GM04504 (cell line): Measurements from ENCODE around the gene MGA.

ENCODE experiments used
- DNase-seq: peaks from one replicate; pipeline ENCODE4 v3.0.0-alpha.2; 2012; ENCODE audit warnings: low read depth

MGA gene

DNA sequence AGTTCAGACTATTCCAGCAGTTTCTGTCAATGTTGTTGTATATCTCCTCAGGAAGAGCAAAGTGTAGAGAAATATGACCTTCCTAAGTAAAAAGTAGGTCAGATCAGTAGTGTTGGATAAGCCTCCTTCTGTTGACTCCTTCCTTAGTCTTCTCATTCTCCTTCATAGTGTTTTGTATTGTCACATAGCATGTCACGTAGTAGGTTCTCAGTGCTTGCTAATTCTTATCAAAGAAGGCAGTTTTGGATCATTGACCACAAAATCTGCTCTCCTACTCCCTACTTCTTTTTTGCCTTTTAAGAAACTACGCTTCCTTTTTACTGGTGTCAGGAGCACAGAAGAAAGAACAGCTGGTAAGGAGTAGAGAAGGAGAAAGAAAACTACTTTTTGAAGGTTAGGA is 1.0 kb upstream of the MGA start:
- no peak for DNase-seq

DNA sequence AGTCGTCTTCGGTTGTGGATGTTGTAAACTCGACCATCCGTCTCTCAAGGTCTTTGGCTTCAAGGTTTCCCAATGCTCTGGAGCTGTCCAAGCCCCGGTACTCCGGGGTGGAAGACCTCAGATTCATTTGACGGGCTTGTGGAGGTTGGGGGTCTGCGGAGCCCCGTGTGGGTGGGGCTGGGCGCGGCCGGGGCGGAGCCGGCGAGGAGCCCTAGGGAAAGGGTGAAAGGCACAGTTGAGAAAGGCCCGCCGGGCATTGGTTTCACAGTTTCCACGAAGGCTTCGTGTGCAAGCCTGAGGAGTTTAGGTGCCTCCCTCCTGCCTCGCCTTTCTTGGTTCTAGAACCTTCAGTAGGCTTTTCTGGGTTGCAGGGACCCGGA is 360 bp upstream of the MGA start:
- DNase-seq: no peak

DNA sequence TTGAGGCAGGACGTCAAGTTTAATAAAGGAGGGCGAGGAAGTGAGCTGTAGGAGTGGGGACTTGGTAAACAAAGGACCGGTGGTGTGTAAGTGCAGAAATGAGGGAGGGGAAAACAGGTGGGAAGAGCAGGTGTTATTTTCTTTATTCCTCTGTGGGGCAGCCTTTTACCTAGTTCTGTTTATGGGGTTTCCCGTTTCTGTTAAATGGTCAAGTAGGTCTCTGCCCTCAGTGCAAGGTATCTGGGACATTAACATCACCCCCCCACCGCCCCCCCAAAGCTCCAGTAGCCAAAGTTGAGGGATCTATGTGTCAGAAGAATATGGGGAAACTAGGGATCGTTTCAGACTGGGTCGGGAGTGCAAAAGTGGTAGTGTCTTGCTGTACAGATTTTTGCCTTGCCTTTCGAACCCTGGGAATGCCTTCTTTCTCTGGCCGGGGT is 893 bp downstream of the MGA start:
- DNase-seq: no peak

DNA sequence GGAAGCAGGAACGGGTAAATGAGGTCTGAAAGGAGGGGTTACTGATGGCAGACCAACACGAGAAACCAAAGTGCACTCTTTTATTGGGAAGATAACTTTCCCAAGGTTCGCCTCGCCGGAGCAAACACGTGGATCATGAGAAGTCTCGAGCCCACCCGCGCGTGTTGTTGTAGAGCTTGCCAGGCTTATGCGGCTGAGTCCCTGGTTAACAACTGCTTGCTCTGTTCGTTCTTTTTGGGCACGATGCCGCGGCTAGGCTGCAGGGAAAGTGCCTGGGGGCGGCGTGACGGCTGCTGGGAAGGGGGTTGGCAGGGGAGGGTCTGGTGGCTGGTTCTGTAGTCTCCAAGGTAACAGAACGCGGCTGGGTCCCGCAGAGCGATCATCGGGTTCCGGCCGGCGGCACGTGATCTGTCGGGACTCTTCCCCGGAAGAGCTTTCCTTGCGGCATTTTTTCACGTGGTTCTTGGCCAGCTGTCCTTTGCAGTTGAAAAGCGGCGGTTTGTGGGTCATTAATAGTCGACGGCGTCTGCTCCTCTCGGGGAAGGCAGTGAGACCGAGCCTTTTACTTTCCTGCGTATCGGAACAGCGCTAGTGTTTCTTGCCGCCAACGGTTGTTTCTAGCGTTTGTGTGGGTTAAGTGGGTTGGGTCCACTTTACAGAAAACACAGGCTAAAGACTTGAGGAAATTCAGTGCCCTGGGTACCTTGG is 1.5 kb downstream of the MGA start:
- DNase-seq: peak; percentile 49

DNA sequence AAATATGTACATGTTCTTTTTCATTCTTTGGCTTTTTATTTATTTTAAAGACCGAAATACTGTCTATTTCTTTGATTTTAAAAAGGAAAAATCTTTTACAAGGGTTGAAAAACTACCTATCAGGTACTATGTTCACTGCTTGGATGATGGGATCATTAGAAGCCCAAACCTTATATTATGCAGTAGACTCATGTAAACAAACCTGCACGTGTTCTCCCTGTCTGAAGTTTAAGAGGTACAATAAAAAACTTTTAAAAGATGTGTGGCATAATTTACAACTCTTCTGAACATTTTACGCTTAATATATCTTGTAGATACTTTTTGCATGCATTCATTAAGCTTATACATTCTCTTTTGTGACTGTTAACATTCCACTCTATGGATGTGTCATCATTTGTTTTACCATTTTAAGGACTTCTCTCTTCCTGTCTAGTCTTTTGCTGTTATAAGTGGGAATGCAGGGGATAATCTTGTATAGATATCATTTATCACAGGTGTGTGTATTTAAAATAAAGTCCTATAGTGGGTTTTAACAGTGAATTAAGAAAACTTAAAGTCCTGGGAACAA is 6.2 kb downstream of the MGA start:
- DNase-seq: no peak

DNA sequence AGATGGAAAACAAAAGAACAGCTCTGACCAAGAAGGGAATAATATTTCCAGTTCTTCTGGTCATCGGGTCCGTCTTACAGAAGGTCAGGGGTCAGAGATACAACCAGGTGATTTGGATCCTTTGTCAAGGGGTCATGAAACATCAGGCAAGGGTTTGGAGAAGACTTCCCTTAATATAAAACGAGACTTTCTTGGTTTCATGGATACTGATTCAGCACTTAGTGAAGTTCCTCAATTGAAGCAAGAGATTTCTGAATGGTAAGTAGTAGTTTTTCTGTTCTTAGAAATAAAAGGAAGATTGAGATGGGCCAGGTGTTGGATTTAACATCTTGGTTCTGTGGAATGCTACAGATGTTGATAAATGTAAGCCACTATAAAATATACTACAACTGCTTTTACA is 9.5 kb downstream of the MGA start:
- DNase-seq: no peak

DNA sequence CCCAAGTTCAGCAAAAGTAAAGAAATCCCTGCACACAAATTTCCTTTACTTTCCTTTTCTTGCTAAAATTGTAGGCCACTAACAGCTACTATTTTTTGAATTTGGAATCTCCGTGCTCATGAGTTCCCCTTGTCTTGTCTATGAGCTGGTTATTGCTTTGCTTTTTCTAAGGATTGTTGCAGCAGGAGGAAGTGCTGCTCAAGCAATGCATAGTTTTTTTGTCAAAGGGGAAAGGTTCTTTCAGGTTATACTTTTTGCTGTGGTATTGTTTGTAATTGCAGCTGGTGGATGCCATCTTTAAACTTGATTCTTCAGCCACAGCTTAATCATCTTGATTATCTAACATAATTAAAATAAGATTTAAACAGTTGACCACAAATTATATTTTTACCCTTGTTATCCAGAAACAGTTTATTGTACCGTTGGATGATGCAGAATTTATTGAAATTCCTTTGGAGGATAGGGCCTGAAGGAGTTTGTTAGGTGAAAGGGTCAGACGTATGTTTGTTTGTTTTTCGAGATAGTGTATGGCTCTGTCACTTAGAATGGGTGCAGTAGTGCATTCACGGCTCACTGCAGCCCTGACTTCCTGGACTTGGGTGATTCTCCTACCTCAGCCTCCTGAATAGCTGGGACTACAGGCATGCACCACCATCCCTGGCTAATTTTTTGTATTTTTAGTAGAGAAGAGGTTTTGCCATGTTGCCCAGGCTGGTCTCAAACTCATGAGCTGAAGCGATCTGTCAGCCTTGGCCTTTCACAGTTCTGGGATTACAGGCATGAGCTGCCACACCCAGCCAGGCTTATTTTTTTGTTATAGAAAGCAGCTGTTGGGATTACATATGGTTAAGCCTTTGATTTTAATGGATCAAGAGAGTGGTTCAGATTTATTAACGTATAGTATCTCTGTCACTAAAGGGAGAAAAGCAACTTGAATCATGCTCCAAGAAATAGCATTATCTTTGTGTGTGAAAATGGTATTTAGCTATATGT is 11.7 kb downstream of the MGA start:
- DNase-seq: no peak

DNA sequence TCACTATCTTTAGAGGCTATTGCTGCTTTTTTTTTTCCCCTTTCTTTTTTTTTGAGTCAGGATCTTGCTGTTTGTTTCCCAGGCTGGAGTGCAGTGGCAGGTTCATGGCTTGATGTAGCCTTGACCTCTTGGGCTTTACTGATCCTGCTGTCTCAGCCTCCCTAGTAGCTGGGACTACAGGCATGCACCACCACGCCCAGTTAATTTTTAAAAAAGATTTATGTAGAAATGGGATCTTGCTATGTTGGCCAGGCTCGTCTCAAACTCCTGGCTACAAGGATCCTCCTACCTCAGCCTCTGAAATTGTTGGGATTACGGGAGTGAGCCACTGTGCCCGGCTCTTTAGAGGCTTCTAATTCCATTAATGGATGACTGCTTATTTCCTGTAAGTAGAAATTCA is 15.1 kb downstream of the MGA start:
- DNase-seq: no peak

DNA sequence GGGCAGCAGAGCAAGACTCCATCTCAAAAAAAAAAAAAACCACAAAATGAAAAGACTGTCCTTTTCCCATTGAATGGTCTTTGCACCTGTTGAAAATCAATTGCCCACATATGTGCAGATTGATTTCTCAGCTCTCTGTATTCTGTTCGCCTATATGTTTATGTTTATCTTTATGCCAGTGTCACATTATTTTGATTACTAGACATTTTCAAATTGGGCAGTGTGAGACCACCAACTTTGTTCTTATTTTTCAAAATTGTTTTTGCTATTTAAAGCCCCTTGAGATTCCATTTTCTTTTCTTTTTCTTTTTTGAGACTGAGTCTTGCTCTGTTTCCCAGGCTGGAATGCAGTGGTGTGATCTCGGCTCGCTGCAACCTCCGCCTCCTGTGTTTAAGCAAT is 18.5 kb downstream of the MGA start:
- DNase-seq: no peak

DNA sequence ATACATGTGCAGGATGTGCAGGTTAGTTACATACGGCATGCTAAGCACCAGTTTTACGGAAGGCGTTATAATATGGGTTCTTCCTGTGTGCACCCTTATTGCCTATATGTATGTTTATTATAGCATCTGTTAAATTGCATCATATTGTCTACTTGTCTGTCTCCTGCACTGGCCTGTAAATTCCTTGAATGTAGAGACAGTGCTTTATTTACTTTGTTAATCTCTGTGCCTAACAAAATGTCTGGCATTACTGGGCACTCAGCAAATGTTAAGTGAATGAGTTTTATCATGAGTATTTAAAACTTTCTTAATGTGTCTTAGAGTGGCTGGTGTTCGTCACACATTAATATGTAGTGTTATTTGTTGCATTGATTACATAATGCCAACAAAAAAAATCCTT is 23.8 kb downstream of the MGA start:
- DNase-seq: no peak

DNA sequence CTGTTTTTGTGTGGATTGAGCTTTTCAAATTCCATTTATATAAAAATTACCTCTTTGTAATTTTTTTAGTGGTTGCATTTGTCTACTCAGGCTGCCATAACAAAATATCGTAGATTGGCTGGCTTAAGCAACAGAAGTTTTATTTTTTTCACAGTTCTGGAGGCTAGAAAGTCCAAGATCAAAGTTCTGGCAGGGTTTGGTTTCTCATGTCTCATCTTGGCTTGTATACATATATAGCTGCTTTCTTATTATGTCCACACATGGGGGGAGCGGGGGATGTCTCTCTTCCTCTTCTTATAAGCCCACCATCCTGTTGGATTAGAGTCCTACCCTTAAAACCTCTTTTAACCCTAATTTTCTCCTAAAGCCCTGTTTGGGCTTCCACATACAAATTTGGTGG is 28.5 kb downstream of the MGA start:
- no peak for DNase-seq

DNA sequence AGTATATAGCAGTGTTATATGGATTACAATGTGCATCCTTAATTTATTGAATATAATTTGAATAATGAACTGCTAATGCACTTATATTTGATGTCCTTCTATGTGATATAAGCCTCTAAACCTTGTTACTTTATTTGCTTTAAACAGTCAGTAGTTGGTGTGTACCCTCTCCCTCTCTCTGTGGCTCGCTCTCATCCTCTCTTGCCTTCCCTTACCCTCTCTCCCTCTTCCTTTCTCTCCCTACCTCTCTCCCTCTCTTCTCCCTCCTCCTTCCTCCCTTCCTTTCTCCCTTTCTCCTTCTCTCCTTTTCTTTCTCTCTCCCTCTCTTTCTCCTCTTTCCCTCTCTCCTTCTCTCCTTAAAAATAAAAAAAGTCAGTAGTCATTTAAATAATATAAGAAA is 28.9 kb downstream of the MGA start:
- no peak for DNase-seq

DNA sequence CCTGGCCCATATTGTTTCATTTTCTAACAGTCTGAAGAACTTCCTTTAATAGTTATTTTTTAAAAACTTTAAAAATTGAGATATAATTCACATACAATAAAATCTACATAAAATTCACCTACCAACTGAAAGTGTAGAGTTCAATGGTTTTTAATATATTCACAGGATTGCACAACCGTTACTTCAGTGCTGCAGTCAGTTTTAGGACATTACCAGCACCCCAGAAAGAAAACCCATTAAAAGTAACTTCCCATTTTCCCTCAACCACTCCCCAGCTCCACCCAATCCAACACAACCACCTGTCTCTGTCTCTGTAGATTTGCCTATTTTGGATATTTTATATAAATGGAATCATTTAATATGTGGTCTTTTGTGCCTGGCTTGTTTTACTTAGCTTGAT is 29.6 kb downstream of the MGA start:
- DNase-seq: no peak

DNA sequence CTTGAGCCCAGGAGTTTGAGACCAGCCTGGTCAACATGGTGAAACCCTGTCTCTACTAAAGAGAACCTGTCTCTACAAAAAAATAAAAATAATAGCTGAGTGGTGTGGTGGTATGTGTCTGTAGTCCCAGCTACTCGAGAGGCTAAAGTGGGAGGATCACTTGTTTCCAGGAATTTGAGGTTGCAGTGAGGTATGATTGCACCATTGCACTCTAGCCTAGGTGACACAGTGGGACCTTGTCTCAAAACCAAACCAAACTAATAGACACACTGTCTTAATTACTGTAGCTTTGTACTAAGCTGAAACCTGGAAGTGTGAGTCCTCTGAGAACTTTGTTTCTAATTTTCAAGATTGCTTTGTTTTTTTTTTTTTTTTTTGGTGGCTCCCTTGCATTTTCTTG is 30.4 kb downstream of the MGA start:
- DNase-seq: no peak

DNA sequence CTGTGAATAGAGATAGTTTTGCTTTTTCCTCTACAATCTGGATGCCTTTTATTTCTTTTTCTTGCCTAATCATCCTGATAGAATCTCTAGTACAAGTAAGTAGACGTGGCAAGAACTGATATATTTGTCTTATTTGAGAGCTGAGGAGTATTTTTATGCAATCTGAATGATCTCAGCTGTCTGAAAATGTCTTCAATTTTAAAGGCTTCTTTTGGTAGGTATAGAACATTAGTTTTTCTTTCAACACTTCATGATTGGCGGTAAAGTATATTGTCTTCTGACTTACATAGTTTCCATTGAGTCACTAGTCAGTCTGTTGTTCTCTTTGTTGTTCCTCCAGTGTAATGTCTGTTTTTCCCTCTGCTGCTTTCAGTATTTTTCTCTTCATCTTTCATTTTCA is 31.3 kb downstream of the MGA start:
- no peak for DNase-seq

DNA sequence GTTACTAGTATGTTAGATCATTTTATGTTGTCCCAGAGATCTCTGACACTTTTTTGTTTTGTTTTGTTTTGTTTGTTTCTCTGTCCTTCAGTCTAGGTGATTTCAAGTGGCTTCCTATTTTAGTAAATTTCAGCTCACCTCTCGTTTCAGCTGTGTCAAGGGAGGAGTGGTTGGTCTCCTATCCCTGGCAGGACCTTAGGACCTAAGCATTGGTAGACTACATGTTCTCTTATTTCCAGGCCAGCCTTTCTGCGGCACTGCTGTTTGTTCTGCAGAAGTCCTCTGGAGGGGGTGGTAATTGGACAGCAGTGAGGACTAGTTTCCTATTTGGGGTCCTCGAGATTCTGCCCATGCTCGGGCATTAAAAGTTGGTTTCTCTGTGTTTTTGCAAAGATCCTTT is 31.8 kb downstream of the MGA start:
- no peak for DNase-seq

DNA sequence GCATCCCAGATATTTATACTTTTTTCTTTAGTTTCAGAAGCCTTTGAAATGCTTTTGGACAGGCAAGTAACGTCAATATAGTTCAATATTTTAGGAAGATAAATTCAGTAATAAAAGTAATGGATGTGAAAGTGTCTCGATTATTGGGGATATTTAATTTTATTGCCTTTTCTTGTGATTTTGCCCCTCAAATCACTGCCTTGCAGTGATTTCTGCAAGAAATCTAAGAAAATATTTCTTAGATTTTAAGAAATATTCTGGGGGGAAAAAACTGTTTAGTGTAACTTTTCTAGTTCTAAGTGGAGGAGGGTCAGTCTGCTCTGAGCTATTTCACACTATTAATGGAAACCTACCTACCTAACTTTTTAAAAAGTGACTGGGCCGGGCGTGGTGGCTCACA is 33.6 kb downstream of the MGA start:
- DNase-seq: no peak

DNA sequence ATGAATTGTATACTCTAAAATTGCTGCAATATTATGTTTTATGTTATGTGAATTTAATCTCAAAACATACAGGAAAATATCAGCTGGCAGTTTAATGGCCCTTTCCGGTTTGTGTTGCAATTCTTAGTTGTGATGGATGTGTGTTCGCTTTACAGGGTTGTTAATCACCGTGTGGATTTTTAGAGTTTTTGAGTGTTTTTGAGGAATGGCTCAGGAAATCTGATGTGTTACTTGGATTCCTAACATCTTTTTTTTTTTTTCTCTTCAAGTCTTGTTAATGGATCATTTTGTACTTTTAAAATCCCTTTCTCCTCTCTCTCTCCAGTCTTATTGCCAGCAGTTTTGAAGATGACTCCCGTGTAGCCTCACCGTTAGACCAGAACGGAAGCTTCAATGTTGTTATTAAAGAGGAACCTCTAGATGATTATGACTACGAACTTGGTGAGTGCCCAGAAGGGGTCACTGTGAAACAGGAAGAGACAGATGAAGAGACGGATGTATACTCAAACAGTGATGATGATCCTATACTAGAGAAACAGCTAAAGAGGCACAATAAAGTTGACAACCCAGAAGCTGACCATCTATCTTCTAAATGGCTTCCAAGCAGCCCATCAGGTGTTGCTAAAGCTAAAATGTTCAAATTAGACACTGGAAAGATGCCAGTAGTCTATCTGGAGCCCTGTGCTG is 35.7 kb downstream of the MGA start:
- no peak for DNase-seq

DNA sequence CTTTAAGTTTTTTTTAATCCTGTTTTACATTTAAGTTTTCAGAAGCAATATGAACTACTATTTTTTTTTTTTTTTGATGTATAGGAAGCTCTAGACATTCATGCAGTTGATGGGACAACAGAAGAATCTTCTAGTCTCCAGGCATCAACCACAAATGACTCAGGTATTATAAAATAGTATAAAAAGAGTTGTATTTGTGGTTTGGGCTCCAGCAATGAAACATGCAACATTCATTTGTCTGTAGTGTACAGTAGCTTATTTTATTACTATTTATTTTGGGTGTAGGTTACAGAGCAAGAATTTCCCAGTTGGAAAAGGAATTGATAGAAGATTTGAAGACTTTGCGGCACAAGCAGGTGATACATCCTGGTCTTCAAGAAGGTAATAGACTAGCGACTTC is 38.6 kb downstream of the MGA start:
- DNase-seq: peak; percentile 17

DNA sequence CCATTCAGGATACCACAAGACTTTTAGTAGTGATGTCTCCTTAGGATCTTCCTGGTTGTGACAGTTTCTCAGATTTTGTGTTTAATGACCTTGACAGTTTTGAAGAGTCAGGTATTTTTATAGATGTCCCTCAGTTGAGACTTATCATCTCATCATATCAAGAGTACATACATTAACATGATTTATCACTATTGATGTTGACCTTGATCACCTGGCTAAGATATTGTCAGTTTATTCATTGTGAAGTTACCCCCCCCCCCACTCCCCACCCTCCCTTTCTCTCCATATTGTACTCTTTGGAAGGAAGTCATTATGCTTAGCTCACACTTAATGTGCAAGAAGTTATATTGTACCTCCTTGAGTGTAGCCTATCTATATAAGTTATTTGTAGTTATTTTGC is 42.9 kb downstream of the MGA start:
- no peak for DNase-seq

DNA sequence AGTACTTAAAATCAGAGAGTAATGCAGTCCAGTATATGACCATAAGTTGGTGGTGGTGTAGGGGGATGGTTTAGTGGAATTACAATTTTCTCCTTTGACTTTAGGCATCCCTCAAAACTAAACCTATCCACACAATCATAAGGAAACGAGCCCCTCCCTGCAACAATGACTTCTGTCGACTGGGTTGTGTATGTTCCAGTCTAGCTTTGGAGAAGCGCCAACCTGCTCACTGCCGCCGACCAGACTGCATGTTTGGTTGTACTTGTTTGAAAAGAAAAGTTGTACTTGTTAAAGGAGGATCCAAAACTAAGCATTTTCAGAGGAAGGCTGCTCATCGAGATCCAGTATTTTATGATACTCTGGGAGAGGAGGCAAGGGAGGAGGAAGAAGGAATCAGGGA is 52.8 kb downstream of the MGA start:
- DNase-seq: no peak

DNA sequence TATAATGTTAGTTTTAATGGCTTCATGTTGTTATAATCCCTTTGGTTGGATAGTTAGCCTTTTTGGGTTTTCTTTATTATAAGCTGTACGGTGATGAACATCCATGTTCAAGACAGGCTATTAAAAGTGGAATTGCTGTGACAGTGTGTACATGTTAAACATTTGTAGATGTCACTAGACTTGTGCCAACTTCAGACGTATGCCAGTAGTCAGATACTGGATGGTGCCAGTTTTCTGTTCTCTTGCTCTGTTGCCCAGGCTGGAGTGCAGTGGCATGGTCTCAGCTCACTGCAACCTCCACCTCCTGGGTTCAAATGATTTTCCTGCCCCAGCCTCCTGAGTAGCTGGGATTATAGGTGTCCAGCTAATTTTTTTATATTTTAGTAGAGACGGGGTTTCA is 54.1 kb downstream of the MGA start:
- DNase-seq: no peak

DNA sequence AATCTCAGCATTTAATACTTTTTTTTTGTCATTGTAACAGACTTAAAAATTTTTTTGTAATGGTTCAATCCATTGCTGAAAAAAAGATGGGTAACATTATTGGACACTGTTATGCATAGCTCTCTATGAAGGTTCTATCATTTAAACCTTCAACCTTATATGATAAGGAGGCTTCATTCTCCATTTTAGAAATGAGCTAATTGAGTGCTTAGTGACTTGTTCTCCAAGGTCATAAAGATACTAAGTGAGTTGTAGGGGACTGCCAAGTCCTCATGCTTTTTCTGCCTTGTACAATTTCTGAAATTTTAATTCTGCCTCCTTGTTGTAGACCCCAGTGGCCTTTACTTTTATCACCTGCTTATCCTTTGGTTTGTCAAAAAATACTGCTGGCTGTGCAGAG is 56.7 kb downstream of the MGA start:
- no peak for DNase-seq
